Measurements from ENCODE around the gene SHC1.

DNA sequence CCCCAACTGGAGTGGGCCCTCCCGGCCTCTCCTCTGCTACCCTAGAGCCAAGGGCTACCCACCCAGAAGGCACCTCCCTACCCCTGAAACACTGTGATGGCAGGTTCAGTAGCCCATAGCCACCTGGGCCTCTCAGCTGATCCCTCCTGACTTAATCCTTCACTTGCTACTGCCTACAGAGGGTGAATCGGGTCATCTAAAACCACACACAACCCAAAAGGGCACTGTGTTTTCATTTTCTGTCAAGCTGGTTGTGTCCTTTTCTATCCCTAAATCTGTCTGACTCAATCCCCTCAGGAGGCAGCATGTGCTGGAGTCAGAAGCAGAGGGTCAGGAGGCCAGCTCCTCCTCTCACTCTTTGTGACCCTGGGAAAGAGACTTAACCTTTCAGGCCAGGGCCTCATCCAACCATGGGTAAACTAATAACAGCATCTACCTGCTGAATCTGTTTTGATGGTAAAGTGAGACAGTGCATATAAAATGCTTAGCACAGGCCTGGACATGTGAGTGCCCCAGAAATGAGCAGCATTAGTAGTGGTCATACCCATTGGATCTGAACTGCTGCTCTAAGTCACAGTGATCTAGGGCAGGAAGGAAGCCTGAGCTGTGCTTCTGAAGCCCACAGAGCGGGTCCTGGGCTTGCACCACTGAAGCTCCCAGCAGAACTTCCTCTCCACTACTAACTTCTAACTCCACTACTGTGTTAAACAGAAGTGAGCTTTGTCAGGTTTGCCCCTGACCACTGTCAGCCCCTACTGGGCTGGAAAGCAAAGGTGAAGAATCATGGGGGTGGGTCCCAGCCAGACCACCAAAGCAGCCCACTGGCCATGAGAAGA, 45.0 kb downstream of the SHC1 start:
- TF ChIP-seq CTCF (IDR thresholded peaks at IDR 0.05) (no peak), POLR2A (IDR thresholded peaks at IDR 0.05) (no peak)

Measured in right lobe of liver (tissue), 4 donors.